NCI-H460 (cell line): ENCODE results near the gene UBE2D2. TPM values are rescaled to one million over a fixed set of nuclear protein-coding genes. Genes with fewer than 3 reads are reported as not detected.

Experiments used
- DNase-seq: peaks from one replicate; pipeline ENCODE4 v3.0.0-alpha.2; 2016; ENCODE audit warnings: low read depth; ENCODE audit errors: extremely low read depth
- total RNA-seq: library from RNA; depleted of rRNA; stranded (reverse); fragments of >200 nt; shearing (Covaris generic); gene quantifications from 2 replicates; pipeline ENCODE4 v1.2.3, GENCODE V29; 2014

UBE2D2 gene
- total RNA-seq, 1 experiment from 2014 or later: 126 TPM

- no peak for DNase-seq
Observed at GRCh38 chr5:139644646-139645429, 83.7 kb downstream of the UBE2D2 start.

- no peak for DNase-seq
Observed at GRCh38 chr5:139645430-139645871, 84.3 kb downstream of the UBE2D2 start.

GRCh38 chr5:139646111-139646510 lies 85.0 kb downstream of the UBE2D2 start:
- DNase-seq: no peak

DNA sequence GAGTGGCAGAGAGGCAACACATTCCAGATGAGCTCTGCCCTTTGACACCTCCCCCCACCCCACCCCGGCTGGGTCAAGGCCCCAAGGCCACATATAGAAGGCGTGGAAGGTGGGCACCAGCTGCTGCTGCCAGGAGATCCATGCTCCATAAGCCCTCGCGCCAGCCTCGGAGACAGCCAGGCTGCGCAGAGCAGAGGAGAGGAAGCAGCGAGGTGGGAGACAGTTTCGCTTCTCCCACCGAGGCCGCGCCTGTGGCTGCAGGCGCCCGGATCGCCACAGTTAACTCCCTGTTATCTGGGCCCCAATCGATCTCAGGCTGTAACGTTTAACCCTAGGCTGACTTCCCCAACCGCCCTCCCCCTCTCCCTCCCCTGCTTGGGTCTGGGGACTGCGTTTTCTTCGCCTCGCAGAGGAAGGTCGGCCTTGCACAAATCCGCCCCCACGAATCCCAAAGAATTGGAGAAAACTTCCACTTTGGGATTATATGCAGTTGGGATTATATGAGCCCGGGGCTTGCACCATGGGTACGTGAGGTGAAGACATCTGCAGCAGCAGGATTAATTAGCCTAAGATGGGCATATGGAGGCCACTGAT lies 85.9 kb downstream of the UBE2D2 start:
- DNase-seq: no peak

DNA sequence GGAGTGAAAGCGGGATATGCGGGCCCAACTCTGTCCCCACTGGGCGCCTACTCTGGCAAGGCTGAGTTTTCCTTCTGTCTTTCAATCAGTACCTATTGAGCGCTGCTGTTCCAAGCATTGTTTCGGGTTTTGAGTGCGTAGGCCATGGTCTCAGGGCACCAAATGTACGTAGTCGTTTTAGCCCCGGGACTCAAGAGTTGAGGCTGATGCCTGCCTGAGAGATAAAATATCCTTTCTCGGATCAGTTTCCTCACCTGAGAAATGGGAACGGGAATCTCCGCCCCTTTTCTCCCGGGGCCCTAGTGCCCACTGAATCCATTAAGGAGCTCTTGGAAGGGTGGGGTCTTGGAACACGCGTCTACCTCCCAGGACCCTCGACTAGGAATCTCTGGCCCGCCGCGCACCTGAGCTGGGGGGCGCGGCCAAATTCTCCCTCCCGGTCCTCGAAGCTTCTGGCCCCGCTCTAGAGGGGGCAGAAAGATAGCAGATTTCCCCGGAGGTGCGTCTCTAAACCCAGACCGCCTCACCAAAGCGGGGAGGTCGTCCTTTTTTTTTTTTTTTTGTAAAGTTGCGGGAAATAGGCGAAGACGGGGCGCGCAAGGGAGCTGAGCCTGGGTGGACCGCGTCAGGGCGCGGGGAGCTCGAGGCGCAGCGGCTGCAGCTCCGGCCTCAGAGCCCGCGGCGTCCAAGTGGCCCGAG lies 86.5 kb downstream of the UBE2D2 start:
- DNase-seq: no peak

- DNase-seq: peak; percentile 61
Observed at GRCh38 chr5:139648205-139649081, 87.3 kb downstream of the UBE2D2 start, which contains the start of gene CXXC5. CXXC5 (plus strand) TSS chr5:139648349; CDS start chr5:139680524, 32,175 bp downstream.

DNA sequence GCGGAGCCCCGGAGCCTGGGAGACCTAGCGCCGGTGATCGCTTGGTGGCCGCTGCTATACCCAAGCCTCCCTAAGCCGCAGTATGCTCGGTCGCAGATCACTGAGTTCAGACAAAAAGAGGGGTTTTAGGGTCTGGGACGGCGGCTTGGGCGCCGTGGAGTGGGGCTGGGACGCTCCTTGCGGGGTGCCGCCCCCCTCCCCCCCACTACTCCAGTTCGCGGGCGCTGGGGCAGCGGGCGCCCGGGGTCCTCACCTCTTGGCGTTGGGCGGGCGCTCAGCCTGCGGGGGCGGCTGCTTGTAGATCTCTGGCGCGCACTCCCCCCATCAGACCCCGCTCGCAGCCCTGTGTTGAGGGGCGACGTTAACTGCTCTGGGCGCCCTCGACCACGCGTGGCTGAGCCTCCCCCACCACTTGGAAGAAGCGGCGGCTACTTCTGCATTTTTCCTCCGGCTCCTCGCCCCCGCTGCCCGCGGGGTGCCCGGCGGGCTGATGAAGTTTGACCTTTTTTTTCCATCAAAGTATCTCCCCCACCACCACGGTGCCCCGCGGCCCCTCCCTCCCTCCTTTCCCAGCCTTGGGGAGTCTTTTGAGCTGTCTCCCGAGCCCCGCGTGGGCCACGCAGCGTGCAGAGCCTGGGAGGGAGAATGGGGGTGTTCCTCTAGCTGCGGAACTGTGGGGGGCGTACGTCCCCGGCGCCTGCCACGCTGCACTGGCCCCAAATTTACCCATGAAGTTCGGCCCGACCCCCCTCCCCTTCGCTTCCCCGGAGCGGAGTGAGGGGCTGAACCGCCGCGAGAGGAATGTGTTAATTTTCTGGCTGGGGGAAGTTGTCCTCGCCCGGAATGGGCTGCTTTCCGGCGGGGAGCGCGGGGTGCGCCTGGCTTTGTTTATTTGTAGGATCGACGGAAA lies 88.2 kb downstream of the UBE2D2 start:
- no peak for DNase-seq

DNA sequence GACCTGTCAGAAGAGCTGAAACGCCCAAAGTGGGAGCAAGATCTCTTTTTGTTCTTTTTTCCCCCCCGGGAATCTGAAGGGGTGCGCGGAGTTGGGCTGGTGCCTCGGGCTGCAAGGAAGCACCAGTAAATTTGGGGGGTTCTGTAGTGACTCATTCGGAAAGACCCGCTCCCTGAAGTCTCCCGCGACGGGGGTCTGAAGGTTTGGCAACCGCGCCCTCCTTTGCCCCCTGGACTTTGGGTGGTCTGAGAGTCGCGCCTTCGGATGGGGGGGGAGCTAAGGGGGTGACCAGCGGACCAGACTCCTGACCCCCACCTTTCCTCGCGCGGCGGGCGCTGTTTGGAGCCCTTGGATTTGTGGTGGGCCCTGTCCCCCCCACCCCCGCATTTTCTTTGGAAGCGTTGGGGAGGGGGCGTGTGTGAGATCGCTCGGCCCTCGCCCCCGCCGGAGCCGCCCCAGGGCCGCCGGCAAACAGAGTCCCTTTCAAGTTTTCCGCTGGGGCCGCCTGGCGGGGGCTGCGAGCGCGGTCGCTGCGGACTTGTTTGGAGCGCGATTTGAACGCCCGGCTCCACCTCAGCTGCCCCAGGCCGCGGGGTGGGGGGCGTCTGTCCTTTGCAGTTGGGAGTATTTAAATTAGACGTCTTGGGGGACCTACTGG lies 89.0 kb downstream of the UBE2D2 start:
- DNase-seq: no peak

DNA sequence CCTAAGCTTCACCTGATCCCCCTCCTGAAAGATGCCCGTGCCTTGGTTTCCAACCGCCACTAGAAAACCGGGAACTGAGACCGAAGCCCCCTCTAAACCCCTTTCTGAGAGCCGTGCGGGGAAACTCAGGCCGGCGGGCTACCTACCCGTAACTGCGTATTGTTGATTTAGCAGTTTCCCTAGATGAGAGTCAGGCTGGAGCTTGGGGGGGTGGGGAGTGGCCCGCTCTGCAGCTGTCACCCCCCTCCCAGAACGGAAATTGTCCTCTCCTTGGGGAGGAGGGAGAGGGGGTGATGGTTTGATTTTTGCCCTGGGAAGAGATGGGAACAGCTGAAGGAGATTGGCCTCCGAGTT lies 89.5 kb downstream of the UBE2D2 start:
- DNase-seq: no peak

- no peak for DNase-seq
Observed at GRCh38 chr5:139651043-139651834, 90.1 kb downstream of the UBE2D2 start.

DNA sequence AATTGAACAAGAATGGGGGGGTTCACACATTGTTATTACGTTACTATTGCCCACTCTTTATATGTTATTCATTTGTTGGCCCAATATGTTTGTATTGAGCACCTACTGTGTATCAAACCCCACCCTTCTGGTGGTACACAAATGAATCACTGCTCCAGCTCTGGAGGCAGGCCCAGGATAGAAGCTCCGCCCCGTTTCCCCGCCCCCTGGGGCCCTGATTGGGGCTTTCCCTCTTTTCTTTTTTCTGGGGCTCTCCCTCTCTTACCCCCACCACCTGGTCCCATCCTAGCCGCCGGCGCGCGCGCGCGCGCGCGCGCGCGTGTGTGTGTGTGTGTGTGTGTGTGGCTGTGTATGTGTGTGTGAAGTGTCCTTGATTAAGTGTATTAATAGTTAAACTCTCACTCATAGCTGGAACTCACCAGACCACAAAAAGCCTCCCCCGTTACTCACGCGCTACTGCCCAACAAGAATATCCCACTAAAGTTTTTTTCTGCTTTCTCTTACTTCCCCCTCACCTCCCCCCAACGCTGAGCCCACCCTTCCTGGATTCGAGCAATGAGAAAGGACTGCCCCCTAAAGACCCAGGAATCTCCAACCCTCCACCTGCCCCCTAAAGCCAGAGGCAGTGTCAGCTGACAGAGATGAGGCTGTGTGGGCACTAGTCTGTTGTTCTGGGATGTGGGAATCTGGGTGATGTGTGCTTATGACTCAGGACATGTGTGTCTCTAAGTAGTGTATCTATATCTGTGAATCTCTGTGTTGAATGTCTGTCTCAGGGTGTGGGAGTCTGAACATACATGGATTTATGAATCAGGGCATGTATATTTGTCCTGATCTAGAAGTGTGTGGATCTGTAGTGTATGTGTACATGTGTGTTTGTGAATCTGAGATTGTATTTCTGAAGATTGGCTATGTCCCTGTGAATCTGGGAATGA lies 91.0 kb downstream of the UBE2D2 start:
- peak; percentile 76 for DNase-seq

GRCh38 chr5:139652788-139653241 lies 91.7 kb downstream of the UBE2D2 start:
- no peak for DNase-seq

DNA sequence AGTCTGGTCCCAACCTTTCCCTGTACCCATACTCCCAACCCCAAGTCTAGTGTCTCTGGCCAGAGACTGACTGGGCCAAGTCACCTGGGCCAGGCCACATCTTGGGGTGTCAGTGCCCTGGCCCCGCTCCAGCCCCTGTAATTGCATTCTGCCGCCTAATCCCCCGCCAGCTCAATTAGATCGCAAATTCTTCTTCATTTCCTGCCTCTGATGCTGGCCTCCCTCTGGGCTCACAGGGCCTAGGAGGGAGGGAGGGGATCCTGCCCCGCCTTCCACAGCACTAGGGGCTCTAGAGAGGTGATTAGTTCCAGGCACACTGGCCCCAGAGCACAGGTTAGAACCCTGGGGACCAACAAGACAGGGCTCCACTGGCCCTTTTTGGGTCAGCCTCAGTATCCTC lies 92.5 kb downstream of the UBE2D2 start:
- no peak for DNase-seq

- DNase-seq: no peak
Observed at GRCh38 chr5:139654464-139654863, 93.3 kb downstream of the UBE2D2 start.

- no peak for DNase-seq
Observed at GRCh38 chr5:139654871-139655491, 93.8 kb downstream of the UBE2D2 start.

DNA sequence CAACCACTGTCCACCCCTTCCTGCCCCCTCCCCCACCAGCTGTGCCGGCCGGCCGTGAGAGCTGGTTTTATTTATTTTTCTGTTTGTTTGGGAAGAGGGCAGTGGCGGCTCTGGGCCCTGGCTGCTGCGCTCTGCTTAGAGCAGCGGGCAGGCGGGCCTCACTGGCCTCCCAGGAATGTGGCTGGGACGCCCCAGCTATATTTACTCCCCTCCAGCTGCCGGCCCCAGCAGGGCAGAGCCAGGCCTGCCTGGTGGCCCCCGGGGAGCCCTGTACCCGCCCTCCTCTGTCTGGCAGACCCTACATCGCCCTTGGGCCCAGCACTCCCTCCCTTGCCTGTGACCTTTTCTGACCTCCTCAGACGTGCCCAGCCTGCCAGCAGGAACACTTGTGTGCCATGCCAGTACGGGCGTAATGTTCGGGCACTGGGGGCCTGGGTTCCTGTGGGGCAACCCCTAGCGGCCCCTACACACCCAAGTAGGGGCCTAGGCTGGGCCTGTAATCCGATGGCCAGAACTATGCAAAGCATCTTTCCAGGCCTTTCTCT lies 94.7 kb downstream of the UBE2D2 start:
- no peak for DNase-seq
